ENCODE results near the gene METRN.

The METRN gene

DNA sequence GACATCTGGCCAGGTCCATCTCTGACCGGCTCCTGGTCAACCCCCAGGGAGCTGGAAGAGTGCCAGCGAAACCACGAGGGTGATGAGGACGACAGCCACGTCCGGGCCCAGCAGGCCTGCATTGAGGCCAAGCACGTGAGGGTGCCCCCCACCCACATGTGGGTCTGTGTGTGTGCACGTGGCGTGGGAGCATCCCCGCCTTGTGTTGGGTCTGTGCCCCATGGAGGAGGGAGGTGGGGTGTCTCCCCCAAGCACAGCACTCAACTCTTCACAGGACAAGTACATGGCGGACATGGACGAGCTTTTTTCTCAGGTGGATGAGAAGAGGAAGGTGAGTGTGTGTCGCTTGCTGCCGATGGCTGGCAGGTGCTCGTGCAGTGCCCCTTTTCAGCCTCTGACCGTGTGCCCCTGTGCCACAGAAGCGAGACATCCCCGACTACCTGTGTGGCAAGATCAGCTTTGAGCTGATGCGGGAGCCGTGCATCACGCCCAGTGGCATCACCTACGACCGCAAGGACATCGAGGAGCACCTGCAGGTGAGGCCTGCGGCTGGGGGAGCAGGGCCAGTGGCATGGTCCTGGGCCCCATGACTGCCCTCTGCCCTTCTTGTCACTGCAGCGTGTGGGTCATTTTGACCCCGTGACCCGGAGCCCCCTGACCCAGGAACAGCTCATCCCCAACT is 33.0 kb upstream of the METRN start (continued):
- TF ChIP-seq ZFHX2 (tag by site-specific recombination; conservative IDR thresholded peaks at IDR 0.05) (peak; percentile 96), SETDB1 (IDR thresholded peaks at IDR 0.05; ENCODE audit: insufficient read length, low read length) (no peak), ZNF366 (tag by site-specific recombination; conservative IDR thresholded peaks at IDR 0.05) (no peak), ZEB2 (tag by site-specific recombination; IDR thresholded peaks at IDR 0.05) (peak; percentile 87; the same call in 1 of the 2 replicates), ZNF335 (tag by site-specific recombination; conservative IDR thresholded peaks at IDR 0.05) (no peak), KLF16 (tag by site-specific recombination; IDR thresholded peaks at IDR 0.05) (peak; percentile 52), ZNF10 (tag by site-specific recombination; IDR thresholded peaks at IDR 0.05) (peak; percentile 43), ZNF571 (tag by site-specific recombination; IDR thresholded peaks at IDR 0.05) (no peak), ZNF549 (tag by site-specific recombination; IDR thresholded peaks at IDR 0.05) (no peak)
- TF ChIP-seq, protein P1, sequence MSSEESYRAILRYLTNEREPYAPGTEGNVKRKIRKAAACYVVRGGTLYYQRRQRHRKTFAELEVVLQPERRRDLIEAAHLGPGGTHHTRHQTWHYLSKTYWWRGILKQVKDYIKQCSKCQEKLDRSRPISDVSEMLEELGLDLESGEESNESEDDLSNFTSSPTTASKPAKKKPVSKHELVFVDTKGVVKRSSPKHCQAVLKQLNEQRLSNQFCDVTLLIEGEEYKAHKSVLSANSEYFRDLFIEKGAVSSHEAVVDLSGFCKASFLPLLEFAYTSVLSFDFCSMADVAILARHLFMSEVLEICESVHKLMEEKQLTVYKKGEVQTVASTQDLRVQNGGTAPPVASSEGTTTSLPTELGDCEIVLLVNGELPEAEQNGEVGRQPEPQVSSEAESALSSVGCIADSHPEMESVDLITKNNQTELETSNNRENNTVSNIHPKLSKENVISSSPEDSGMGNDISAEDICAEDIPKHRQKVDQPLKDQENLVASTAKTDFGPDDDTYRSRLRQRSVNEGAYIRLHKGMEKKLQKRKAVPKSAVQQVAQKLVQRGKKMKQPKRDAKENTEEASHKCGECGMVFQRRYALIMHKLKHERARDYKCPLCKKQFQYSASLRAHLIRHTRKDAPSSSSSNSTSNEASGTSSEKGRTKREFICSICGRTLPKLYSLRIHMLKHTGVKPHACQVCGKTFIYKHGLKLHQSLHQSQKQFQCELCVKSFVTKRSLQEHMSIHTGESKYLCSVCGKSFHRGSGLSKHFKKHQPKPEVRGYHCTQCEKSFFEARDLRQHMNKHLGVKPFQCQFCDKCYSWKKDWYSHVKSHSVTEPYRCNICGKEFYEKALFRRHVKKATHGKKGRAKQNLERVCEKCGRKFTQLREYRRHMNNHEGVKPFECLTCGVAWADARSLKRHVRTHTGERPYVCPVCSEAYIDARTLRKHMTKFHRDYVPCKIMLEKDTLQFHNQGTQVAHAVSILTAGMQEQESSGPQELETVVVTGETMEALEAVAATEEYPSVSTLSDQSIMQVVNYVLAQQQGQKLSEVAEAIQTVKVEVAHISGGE (tag by site-specific recombination; conservative IDR thresholded peaks at IDR 0.05; ENCODE audit: low read depth): no peak
- TF ChIP-seq, protein P2, sequence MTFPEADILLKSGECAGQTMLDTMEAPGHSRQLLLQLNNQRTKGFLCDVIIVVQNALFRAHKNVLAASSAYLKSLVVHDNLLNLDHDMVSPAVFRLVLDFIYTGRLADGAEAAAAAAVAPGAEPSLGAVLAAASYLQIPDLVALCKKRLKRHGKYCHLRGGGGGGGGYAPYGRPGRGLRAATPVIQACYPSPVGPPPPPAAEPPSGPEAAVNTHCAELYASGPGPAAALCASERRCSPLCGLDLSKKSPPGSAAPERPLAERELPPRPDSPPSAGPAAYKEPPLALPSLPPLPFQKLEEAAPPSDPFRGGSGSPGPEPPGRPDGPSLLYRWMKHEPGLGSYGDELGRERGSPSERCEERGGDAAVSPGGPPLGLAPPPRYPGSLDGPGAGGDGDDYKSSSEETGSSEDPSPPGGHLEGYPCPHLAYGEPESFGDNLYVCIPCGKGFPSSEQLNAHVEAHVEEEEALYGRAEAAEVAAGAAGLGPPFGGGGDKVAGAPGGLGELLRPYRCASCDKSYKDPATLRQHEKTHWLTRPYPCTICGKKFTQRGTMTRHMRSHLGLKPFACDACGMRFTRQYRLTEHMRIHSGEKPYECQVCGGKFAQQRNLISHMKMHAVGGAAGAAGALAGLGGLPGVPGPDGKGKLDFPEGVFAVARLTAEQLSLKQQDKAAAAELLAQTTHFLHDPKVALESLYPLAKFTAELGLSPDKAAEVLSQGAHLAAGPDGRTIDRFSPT (tag by site-specific recombination; IDR thresholded peaks at IDR 0.05): peak; percentile 93

DNA sequence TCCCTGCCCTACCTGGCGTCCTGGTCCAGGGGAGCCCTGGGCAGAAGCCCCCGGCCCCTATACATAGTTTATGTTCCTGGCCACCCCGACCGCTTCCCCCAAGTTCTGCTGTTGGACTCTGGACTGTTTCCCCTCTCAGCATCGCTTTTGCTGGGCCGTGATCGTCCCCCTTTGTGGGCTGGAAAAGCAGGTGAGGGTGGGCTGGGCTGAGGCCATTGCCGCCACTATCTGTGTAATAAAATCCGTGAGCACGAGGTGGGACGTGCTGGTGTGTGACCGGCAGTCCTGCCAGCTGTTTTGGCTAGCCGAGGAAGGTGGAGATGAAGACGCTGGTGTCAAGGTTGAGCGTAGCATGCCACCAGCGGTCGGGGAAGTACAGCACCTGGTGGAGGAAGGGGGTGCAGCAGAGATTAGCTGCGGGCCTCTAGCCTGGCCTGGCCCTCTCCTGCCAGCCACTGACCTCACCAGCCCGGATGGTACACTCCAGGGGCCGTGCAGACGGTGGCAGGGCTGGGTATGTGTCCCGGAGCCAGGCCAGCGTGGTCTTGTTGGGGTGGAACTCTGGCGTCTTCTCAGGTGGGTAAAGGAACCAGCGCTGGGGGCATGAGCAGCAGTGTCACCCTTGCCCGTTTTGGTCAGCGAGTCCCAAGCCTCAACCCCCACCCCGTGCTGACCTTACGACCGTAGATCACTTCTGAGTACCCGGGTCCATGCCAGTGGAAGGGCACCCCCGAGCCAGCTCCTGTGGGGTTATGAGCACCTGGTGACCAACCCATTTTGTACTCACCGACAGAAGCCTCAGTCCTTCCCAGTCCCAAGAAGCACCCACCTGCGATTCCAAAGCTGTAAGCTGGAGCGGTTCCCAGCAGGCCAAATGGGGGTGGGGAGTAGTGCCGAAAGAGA is 32.2 kb upstream of the METRN start:
- Histone ChIP-seq H3K4me3 (ENCODE audit: low read depth, low read length) (peak overlapping the region; percentile 68), H3K36me3 (ENCODE audit: control insufficient read depth in 2 of 2, insufficient read depth in 1 of 2, low read length in 2 of 2) (peaks cover 3 to 58% of the 10 kb centered on the region in 2 experiments; a peak in 1 of 3 replicates), H3K9me3 (ENCODE audit: control insufficient read depth, insufficient read depth, low read depth, low read length) (no peaks in the 10 kb centered on the region), H3K27ac (ENCODE audit: extremely low read depth, low read depth, low read length) (peak overlapping the region; percentile 97), H3K4me1 (ENCODE audit: control insufficient read depth, insufficient read depth, low read length) (peaks cover 14% of the 10 kb centered on the region; the same call in 1 of the 2 replicates)
- ChIA-PET POLR2A (interaction anchor here (0.9 to 5.4 kb wide), 5 partner anchors 7 to 38 kb away, joined by 3 to 57 read pairs (median 15); partner anchors contain the start of genes ANTKMT, RHOT2 and WDR24), CTCF (interaction anchor here (0.6 to 1.0 kb wide), 3 partner anchors 88 to 375 kb away, joined by 3 to 5 read pairs (median 4); no protein-coding TSS in a partner anchor)
- TF ChIP-seq PRDM1 (tag by site-specific recombination; IDR thresholded peaks at IDR 0.05): no peak
- TF ChIP-seq ZNF223 (tag by site-specific recombination; IDR thresholded peaks at IDR 0.05): no peak
- TF ChIP-seq ZSCAN23 (tag by site-specific recombination; IDR thresholded peaks at IDR 0.05): 0 out of 2 replicates have a peak, but pooled peaks have one; percentile 17
- TF ChIP-seq HOXD13 (CRISPR knock-in tag; IDR thresholded peaks at IDR 0.05; ENCODE audit: borderline replicate concordance): no peak
- no peak for TF ChIP-seq ZNF530 (tag by site-specific recombination; IDR thresholded peaks at IDR 0.05; ENCODE audit: low read depth)
- peak; percentile 40; the same call in 1 of the 2 replicates for TF ChIP-seq SP2 (tag by site-specific recombination; IDR thresholded peaks at IDR 0.05)
- no peak for TF ChIP-seq ZNF555 (tag by site-specific recombination; conservative IDR thresholded peaks at IDR 0.05)
- TF ChIP-seq ZNF473 (tag by site-specific recombination; IDR thresholded peaks at IDR 0.05): no peak
- TF ChIP-seq, protein P3, sequence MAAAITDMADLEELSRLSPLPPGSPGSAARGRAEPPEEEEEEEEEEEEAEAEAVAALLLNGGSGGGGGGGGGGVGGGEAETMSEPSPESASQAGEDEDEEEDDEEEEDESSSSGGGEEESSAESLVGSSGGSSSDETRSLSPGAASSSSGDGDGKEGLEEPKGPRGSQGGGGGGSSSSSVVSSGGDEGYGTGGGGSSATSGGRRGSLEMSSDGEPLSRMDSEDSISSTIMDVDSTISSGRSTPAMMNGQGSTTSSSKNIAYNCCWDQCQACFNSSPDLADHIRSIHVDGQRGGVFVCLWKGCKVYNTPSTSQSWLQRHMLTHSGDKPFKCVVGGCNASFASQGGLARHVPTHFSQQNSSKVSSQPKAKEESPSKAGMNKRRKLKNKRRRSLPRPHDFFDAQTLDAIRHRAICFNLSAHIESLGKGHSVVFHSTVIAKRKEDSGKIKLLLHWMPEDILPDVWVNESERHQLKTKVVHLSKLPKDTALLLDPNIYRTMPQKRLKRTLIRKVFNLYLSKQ (tag by site-specific recombination; IDR thresholded peaks at IDR 0.05; ENCODE audit: borderline replicate concordance): no peak
- TF ChIP-seq SP7 (tag by site-specific recombination; IDR thresholded peaks at IDR 0.05): no peak
- no peak for TF ChIP-seq ZNF140 (tag by site-specific recombination; IDR thresholded peaks at IDR 0.05)
- no peak for TF ChIP-seq ZSCAN30 (tag by site-specific recombination; IDR thresholded peaks at IDR 0.05)
- no peak for TF ChIP-seq ZNF354C (tag by site-specific recombination; IDR thresholded peaks at IDR 0.05; ENCODE audit: borderline replicate concordance, low read depth)
- TF ChIP-seq ZNF571 (tag by site-specific recombination; IDR thresholded peaks at IDR 0.05): no peak
- no peak for TF ChIP-seq ZNF558 (tag by site-specific recombination; IDR thresholded peaks at IDR 0.05)
- TF ChIP-seq, protein P4, sequence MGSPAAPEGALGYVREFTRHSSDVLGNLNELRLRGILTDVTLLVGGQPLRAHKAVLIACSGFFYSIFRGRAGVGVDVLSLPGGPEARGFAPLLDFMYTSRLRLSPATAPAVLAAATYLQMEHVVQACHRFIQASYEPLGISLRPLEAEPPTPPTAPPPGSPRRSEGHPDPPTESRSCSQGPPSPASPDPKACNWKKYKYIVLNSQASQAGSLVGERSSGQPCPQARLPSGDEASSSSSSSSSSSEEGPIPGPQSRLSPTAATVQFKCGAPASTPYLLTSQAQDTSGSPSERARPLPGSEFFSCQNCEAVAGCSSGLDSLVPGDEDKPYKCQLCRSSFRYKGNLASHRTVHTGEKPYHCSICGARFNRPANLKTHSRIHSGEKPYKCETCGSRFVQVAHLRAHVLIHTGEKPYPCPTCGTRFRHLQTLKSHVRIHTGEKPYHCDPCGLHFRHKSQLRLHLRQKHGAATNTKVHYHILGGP (tag by site-specific recombination; IDR thresholded peaks at IDR 0.05): no peak
- peak; percentile 56; the same call in 1 of the 2 replicates for TF ChIP-seq ZNF2 (tag by site-specific recombination; IDR thresholded peaks at IDR 0.05)
- peak; percentile 94 for TF ChIP-seq ZNF10 (tag by site-specific recombination; IDR thresholded peaks at IDR 0.05)

All from HEK293 (cell line).